Neural progenitor cell (in vitro differentiated cells): Measurements from ENCODE around the gene CACNA1C. TPM values are rescaled to one million over a fixed set of nuclear protein-coding genes. Genes with fewer than 3 reads are reported as not detected.

Experiments
- DNase-seq: peaks from one replicate; pipeline ENCODE4 v3.0.0-alpha.2; 2016; ENCODE audit warnings: low spot score
- H2AFZ ChIP-seq: fragments of 200-600 bp; sonication (generic); replicated peaks from 2 replicates; pipeline ENCODE4 v1.6.1; 2016; ENCODE audit warnings: antibody characterized with exemption
- H3F3A ChIP-seq: fragments of 200-600 bp; sonication (generic); 2 replicates; pipeline ENCODE4 v1.6.1; 2016; ENCODE audit warnings: antibody characterized with exemption, low read depth
- H3K27ac ChIP-seq: fragments of 200-600 bp; sonication (generic); 2 replicates; pipeline ENCODE4 v1.5.1; 2016; ENCODE audit warnings: mild to moderate bottlenecking
- H3K27me3 ChIP-seq: fragments of 200-600 bp; sonication (generic); 2 replicates; pipeline ENCODE4 v1.6.1; 2016; ENCODE audit warnings: mild to moderate bottlenecking, moderate library complexity
- H3K36me3 ChIP-seq: fragments of 200-600 bp; sonication (generic); 2 replicates; pipeline ENCODE4 v1.5.1; 2016
- H3K4me1 ChIP-seq: fragments of 200-600 bp; sonication (generic); 2 replicates; pipeline ENCODE4 v1.6.1; 2016; ENCODE audit warnings: mixed run types
- H3K4me2 ChIP-seq: fragments of 200-600 bp; sonication (generic); 2 replicates; pipeline ENCODE4 v1.6.1; 2016
- H3K4me3 ChIP-seq: fragments of 200-600 bp; sonication (generic); 2 replicates; pipeline ENCODE4 v1.5.1; 2016
- H3K79me2 ChIP-seq: fragments of 200-600 bp; sonication (generic); 2 replicates; pipeline ENCODE4 v1.6.1; 2016; ENCODE audit warnings: low read depth
- H3K9ac ChIP-seq: fragments of 200-600 bp; sonication (generic); 2 replicates; pipeline ENCODE4 v1.6.1; 2016
- H3K9me3 ChIP-seq: fragments of 200-600 bp; sonication (generic); 2 replicates; pipeline ENCODE4 v1.5.1; 2016; ENCODE audit warnings: low read depth
- H4K20me1 ChIP-seq: fragments of 200-600 bp; sonication (generic); 2 replicates; pipeline ENCODE4 v1.6.1; 2016; ENCODE audit warnings: low read depth
- H3K27ac Mint-ChIP-seq: 3 replicates; pipeline ENCODE4 v1.8.0; 2021; ENCODE audit warnings: mixed read lengths
- H3K27me3 Mint-ChIP-seq: 2 replicates; pipeline ENCODE4 v1.8.0; 2022; ENCODE audit warnings: low read depth, mild to moderate bottlenecking, inconsistent platforms, moderate library complexity, mixed read lengths; ENCODE audit not compliant: insufficient read depth
- H3K36me3 Mint-ChIP-seq: 3 replicates; pipeline ENCODE4 v1.8.0; 2021; ENCODE audit warnings: mixed read lengths
- H3K4me1 Mint-ChIP-seq: 3 replicates; pipeline ENCODE4 v1.8.0; 2021; ENCODE audit warnings: mixed read lengths
- H3K4me3 Mint-ChIP-seq: 3 replicates; pipeline ENCODE4 v1.8.0; 2021; ENCODE audit warnings: mild to moderate bottlenecking, moderate library complexity, mixed read lengths
- H3K9me3 Mint-ChIP-seq: 3 replicates; pipeline ENCODE4 v1.8.0; 2020; ENCODE audit warnings: mixed read lengths
- EZH2 ChIP-seq: fragments of 200-600 bp; sonication (generic); IDR thresholded peaks from 2 replicates; pipeline ENCODE4 v1.6.1; 2017; ENCODE audit warnings: antibody characterized with exemption, mild to moderate bottlenecking, moderate library complexity
- EZH2phosphoT487 ChIP-seq: fragments of 200-600 bp; sonication (generic); IDR thresholded peaks from 2 replicates; pipeline ENCODE4 v1.6.1; 2017; ENCODE audit warnings: antibody characterized with exemption
- total RNA-seq: library from RNA; depleted of rRNA; stranded (reverse); fragments of >200 nt; gene quantifications from 2 replicates; pipeline ENCODE4 v1.2.3, GENCODE V29; 2015; ENCODE audit warnings: low replicate concordance
- TF ChIP-seq, protein P1 (sequence below): fragments of 200-600 bp; sonication (generic); IDR thresholded peaks from 2 replicates; pipeline ENCODE4 v1.5.1; 2017; ENCODE audit warnings: antibody characterized with exemption, mild to moderate bottlenecking

Gene CACNA1C
- total RNA-seq, 1 donor from 2014 or later, result 2.7 TPM

DNA sequence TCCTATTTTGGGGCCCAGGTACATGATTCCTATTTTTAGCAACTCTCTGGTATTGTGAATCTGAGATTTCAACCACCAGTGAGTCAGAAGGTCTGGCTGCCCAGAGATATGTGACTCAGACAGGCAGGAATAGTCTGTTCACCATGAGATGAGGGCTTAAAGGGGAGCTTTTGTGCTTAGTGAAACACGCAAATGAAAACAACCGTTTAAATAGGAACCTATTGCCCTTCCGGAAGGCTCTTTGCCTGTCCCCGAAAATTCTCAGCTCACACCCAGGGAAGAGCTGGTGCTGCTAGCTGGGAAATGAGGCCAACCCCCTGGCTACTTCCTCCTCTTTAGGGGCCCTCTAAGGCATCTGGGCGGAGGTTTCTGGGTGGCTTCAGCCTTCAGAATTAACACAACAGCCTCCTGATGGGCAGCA lies 283.6 kb downstream of the CACNA1C start:
- no peaks in the 10 kb centered on the region for H4K20me1 ChIP-seq
- H3K4me1 ChIP-seq, result peaks cover 10% of the 10 kb centered on the region
- DNase-seq, result no peak
- no peak overlapping the region for H3K27ac Mint-ChIP-seq
- peaks cover 4% of the 10 kb centered on the region for H3K27me3 Mint-ChIP-seq
- H3K9me3 ChIP-seq, result no peaks in the 10 kb centered on the region
- no peaks in the 10 kb centered on the region for H3K36me3 ChIP-seq
- no peak overlapping the region for H3K27ac ChIP-seq
- no peak overlapping the region for H2AFZ ChIP-seq
- no peaks in the 10 kb centered on the region for H3K9me3 Mint-ChIP-seq
- no peaks in the 10 kb centered on the region for H3F3A ChIP-seq
- no peak overlapping the region for H3K4me2 ChIP-seq
- H3K4me3 ChIP-seq, result no peak overlapping the region
- H3K27me3 ChIP-seq, result no peaks in the 10 kb centered on the region
- no peaks in the 10 kb centered on the region for H3K36me3 Mint-ChIP-seq
- H3K4me1 Mint-ChIP-seq, result peaks cover 29% of the 10 kb centered on the region
- no peak overlapping the region for H3K4me3 Mint-ChIP-seq
- TF ChIP-seq EZH2 (no peak), EZH2phosphoT487 (no peak)
- TF ChIP-seq, protein P1, sequence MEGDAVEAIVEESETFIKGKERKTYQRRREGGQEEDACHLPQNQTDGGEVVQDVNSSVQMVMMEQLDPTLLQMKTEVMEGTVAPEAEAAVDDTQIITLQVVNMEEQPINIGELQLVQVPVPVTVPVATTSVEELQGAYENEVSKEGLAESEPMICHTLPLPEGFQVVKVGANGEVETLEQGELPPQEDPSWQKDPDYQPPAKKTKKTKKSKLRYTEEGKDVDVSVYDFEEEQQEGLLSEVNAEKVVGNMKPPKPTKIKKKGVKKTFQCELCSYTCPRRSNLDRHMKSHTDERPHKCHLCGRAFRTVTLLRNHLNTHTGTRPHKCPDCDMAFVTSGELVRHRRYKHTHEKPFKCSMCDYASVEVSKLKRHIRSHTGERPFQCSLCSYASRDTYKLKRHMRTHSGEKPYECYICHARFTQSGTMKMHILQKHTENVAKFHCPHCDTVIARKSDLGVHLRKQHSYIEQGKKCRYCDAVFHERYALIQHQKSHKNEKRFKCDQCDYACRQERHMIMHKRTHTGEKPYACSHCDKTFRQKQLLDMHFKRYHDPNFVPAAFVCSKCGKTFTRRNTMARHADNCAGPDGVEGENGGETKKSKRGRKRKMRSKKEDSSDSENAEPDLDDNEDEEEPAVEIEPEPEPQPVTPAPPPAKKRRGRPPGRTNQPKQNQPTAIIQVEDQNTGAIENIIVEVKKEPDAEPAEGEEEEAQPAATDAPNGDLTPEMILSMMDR, result no peak
- no peaks in the 10 kb centered on the region for H3K79me2 ChIP-seq
- H3K9ac ChIP-seq, result no peak overlapping the region

DNA sequence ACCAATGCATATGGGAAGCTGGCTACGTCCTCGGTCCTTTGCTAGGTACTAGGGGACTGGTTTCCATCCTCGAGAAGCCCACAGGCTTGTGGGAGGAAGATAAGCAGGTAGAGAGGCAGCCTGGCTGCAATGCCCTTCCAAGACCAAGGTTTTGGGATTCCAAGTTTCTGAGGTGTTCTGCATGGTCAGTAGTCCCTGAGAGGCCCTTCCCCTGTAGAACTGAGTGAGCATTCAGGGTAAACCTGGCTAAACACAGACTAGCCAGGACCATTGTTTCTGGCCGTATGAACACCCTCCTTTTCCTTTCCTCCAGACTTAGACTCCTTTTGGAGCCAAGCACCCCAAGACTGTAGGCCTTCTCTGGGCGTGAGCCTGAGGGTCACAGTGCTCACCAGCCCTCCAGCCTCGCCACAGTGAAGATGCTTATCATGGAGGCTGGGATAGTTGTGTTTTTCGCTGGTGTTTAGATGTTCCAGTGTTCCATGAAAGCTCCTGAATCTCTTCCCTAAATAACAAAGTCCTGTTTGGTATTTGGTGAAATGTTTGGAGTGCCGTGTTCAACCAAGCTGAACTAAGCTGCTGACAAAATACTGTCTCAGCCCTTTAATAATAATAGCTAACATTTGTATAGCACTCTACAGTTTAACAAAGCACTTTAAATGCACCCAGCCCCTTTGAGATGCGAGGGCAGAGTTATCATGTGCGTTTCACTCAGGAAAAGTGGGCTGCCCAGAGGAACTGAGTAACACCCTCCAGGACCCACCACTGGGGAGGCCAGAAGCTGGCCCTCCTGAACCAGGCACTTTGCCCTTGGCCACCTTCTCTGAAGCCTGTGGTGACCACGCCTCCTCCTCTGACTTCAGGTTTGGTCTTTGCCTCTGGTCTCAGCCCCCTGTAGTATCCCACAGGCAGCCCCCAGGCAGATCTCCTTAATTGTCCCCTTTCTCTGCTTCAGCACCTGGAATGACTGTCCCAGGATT lies 284.5 kb downstream of the CACNA1C start:
- peaks cover 10% of the 10 kb centered on the region for H3K4me1 ChIP-seq
- Mint-ChIP-seq H3K36me3 (no peaks in the 10 kb centered on the region), H3K4me1 (peaks cover 36% of the 10 kb centered on the region), H3K4me3 (no peak overlapping the region), H3K27me3 (peaks cover 4% of the 10 kb centered on the region), H3K9me3 (no peaks in the 10 kb centered on the region), H3K27ac (peak overlapping the region; percentile 57)
- no peak overlapping the region for H3K4me3 ChIP-seq
- no peak overlapping the region for H2AFZ ChIP-seq
- no peaks in the 10 kb centered on the region for H4K20me1 ChIP-seq
- no peak overlapping the region for H3K27ac ChIP-seq
- H3K36me3 ChIP-seq, result no peaks in the 10 kb centered on the region
- DNase-seq, result no peak
- TF ChIP-seq, protein P1, result no peak
- no peak for TF ChIP-seq EZH2
- TF ChIP-seq EZH2phosphoT487, result no peak
- H3F3A ChIP-seq, result no peaks in the 10 kb centered on the region
- no peaks in the 10 kb centered on the region for H3K79me2 ChIP-seq
- no peak overlapping the region for H3K9ac ChIP-seq
- H3K9me3 ChIP-seq, result no peaks in the 10 kb centered on the region
- no peak overlapping the region for H3K4me2 ChIP-seq
- no peaks in the 10 kb centered on the region for H3K27me3 ChIP-seq

DNA sequence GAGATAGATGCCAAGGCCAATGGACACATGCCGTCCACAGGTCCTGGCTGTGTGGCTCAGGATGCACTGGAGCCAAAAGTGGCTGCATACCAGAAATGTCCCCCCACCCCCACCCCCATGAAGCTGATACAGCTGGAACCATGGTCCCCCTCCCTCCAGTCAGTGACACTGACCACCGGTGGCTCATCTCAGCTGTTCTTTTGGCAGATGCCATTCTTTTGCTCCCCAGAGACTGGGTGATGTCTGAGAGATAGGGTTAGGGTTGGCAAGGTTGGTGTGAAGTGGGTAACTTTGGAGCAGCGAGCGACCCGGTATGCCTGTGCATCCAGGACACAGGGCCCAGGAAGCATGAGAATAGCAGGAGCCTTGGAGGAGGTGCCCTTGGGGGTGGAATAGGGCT lies 285.6 kb downstream of the CACNA1C start:
- peaks cover 31% of the 10 kb centered on the region for H3K4me1 Mint-ChIP-seq
- no peak overlapping the region for H3K4me2 ChIP-seq
- H3K36me3 Mint-ChIP-seq, result no peaks in the 10 kb centered on the region

More for the DNA sequence above, 285.6 kb downstream of the CACNA1C start:
- Histone ChIP-seq H3K27me3 (no peaks in the 10 kb centered on the region), H4K20me1 (no peaks in the 10 kb centered on the region), H3K79me2 (no peaks in the 10 kb centered on the region), H3K27ac (no peak overlapping the region), H3K4me3 (no peak overlapping the region), H3K4me1 (peaks cover 6% of the 10 kb centered on the region), H3K36me3 (no peaks in the 10 kb centered on the region), H3F3A (no peaks in the 10 kb centered on the region), H2AFZ (no peak overlapping the region), H3K9ac (no peak overlapping the region), H3K9me3 (no peaks in the 10 kb centered on the region)
- no peak overlapping the region for H3K27ac Mint-ChIP-seq
- peaks cover 4% of the 10 kb centered on the region for H3K27me3 Mint-ChIP-seq
- no peaks in the 10 kb centered on the region for H3K9me3 Mint-ChIP-seq
- H3K4me3 Mint-ChIP-seq, result no peak overlapping the region
- no peak for DNase-seq
- TF ChIP-seq, protein P1, result no peak
- TF ChIP-seq EZH2, result no peak
- TF ChIP-seq EZH2phosphoT487, result no peak
